Breast epithelium (tissue), 3 donors: ENCODE measurements around the gene RNMT.

Source experiments
- POLR2A ChIP-seq: fragments of 450-650 bp; IDR thresholded peaks from one replicate; pipeline ENCODE4 v1.6.1; 2016; ENCODE audit warnings: antibody characterized with exemption, mild to moderate bottlenecking, moderate library complexity
- POLR2AphosphoS5 ChIP-seq, 3 donors: sonication (generic); formaldehyde crosslinking; IDR thresholded peaks; one replicate each; pipeline ENCODE4 v1.6.1; 2017; ENCODE audit warnings: antibody characterized with exemption in 3 of 3

DNA sequence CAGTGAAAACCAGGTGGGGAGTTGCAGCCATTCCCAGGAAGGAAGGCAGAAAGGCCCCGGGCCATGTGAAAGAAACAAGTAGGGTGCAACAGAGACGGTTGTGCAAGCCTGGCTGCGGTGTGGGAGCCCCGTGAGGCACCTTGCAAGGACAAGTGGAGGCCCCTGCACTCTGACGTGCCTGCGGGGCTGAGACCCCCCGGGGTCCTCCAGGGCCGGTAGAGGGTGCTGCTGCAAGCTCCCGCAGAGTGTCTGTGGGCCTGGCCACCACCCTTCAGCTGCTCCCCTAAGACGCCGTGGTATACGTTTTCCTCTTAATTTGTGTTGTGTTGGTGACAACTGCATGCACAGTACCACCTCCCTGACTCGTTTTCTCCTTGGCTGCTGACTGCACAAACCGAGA is 70.0 kb downstream of the RNMT start:
- TF ChIP-seq POLR2A (no peak), POLR2AphosphoS5 (IDR thresholded peaks at IDR 0.05) (no peak)
